Ishikawa (cell line): ENCODE data around the gene DSCAML1.

Source experiments
- CEBPB ChIP-seq: IDR thresholded peaks from 2 replicates; pipeline ENCODE4 v1.6.1; 2012
- CREB1 ChIP-seq: IDR thresholded peaks from 2 replicates; pipeline ENCODE4 v1.6.1; 2012; ENCODE audit warnings: low read depth
- EGR1 ChIP-seq: IDR thresholded peaks from 2 replicates; pipeline ENCODE4 v1.6.1; 2012
- EP300 ChIP-seq: IDR thresholded peaks from 2 replicates; pipeline ENCODE4 v1.6.1; 2012; ENCODE audit warnings: borderline replicate concordance
- FOXM1 ChIP-seq: IDR thresholded peaks from 2 replicates; pipeline ENCODE4 v1.6.1; 2012; ENCODE audit warnings: low read depth, borderline replicate concordance
- MAX ChIP-seq: IDR thresholded peaks from 2 replicates; pipeline ENCODE4 v1.6.1; 2012
- NFIC ChIP-seq: IDR thresholded peaks from 2 replicates; pipeline ENCODE4 v1.6.1; 2012
- RAD21 ChIP-seq: IDR thresholded peaks from 2 replicates; pipeline ENCODE4 v1.6.1; 2012; ENCODE audit warnings: low read depth
- REST ChIP-seq: IDR thresholded peaks from 2 replicates; pipeline ENCODE4 v1.6.1; 2012; ENCODE audit warnings: low read depth, mild to moderate bottlenecking
- TAF1 ChIP-seq: IDR thresholded peaks from 2 replicates; pipeline ENCODE4 v1.6.1; 2012; ENCODE audit warnings: low read depth, mild to moderate bottlenecking
- TCF12 ChIP-seq: IDR thresholded peaks from 2 replicates; pipeline ENCODE4 v1.6.1; 2012; ENCODE audit warnings: low read depth
- TEAD4 ChIP-seq: IDR thresholded peaks from 2 replicates; pipeline ENCODE4 v1.6.1; 2012
- USF1 ChIP-seq: IDR thresholded peaks from 2 replicates; pipeline ENCODE4 v1.6.1; 2012
- YY1 ChIP-seq: IDR thresholded peaks from 2 replicates; pipeline ENCODE4 v1.6.1; 2012; ENCODE audit warnings: low read depth
- ZBTB7A ChIP-seq: IDR thresholded peaks from 2 replicates; pipeline ENCODE4 v1.6.1; 2012; ENCODE audit warnings: low read depth

Gene DSCAML1

GRCh38 chr11:117462864-117463247 lies 334.2 kb downstream of the DSCAML1 start:
- TF ChIP-seq CEBPB = no peak
- no peak for TF ChIP-seq MAX
- TF ChIP-seq USF1 = no peak
- no peak for TF ChIP-seq EP300
- no peak for TF ChIP-seq TCF12
- no peak for TF ChIP-seq RAD21

GRCh38 chr11:117462183-117462863 lies 334.7 kb downstream of the DSCAML1 start:
- TF ChIP-seq CREB1 (no peak), EP300 (no peak), RAD21 (no peak), CEBPB (no peak), TAF1 (no peak), EGR1 (no peak), REST (no peak), ZBTB7A (no peak), FOXM1 (no peak), NFIC (no peak), MAX (no peak), YY1 (no peak), USF1 (no peak), TEAD4 (no peak), TCF12 (no peak)

- no peak for TF ChIP-seq ZBTB7A
Observed at GRCh38 chr11:117461396-117462182, 335.4 kb downstream of the DSCAML1 start.

- no peak for TF ChIP-seq TCF12
- no peak for TF ChIP-seq EGR1
- TF ChIP-seq EP300 = no peak
- TF ChIP-seq REST = no peak
- no peak for TF ChIP-seq USF1
- no peak for TF ChIP-seq TAF1
- no peak for TF ChIP-seq ZBTB7A
- no peak for TF ChIP-seq FOXM1
- no peak for TF ChIP-seq RAD21
Observed at GRCh38 chr11:117459979-117460300, 337.1 kb downstream of the DSCAML1 start.

- TF ChIP-seq REST (no peak), CEBPB (no peak), MAX (no peak), RAD21 (no peak), TEAD4 (no peak), TAF1 (no peak), YY1 (no peak), ZBTB7A (no peak)
Observed at GRCh38 chr11:117459123-117459978, 337.7 kb downstream of the DSCAML1 start.
